Ammon's horn (tissue), 1 donor: ENCODE data around the gene ARMC10.
"Not testable (repeated sequence)": the region's sequence is repeated elsewhere in the genome, so short reads cannot be mapped to it uniquely, and the experiment has no call there.

Experiments used
- DNase-seq: peaks from one replicate; pipeline ENCODE4 v3.0.0-alpha.2; 2016; ENCODE audit warnings: low spot score

ARMC10 gene

GRCh38 chr7:103124429-103124979 lies 49.6 kb downstream of the ARMC10 start:
- no peak for DNase-seq

GRCh38 chr7:103127006-103127405 lies 52.1 kb downstream of the ARMC10 start:
- peak; percentile 74 for DNase-seq

GRCh38 chr7:103129702-103130549 lies 55.0 kb downstream of the ARMC10 start:
- no peak for DNase-seq

- no peak for DNase-seq
Observed at GRCh38 chr7:103130901-103131624, 56.1 kb downstream of the ARMC10 start.

- DNase-seq = no peak
Observed at GRCh38 chr7:103132995-103133688, 58.2 kb downstream of the ARMC10 start.

- no peak for DNase-seq
Observed at GRCh38 chr7:103134836-103135554, 60.1 kb downstream of the ARMC10 start.

- no peak for DNase-seq
Observed at GRCh38 chr7:103140061-103140460, 65.1 kb downstream of the ARMC10 start.

- no peak for DNase-seq
Observed at GRCh38 chr7:103140685-103141084, 65.7 kb downstream of the ARMC10 start.

- no peak for DNase-seq
Observed at GRCh38 chr7:103141753-103142404, 66.9 kb downstream of the ARMC10 start.

GRCh38 chr7:103142494-103142893 lies 67.6 kb downstream of the ARMC10 start:
- DNase-seq = no peak

GRCh38 chr7:103143868-103144267 lies 68.9 kb downstream of the ARMC10 start:
- DNase-seq = no peak

GRCh38 chr7:103144754-103145153 lies 69.8 kb downstream of the ARMC10 start:
- not testable (repeated sequence) for DNase-seq

- DNase-seq = no peak
Observed at GRCh38 chr7:103148131-103148993, 73.4 kb downstream of the ARMC10 start.
